ENCODE measurements around the gene PPM1E.

- TF ChIP-seq, protein P1, sequence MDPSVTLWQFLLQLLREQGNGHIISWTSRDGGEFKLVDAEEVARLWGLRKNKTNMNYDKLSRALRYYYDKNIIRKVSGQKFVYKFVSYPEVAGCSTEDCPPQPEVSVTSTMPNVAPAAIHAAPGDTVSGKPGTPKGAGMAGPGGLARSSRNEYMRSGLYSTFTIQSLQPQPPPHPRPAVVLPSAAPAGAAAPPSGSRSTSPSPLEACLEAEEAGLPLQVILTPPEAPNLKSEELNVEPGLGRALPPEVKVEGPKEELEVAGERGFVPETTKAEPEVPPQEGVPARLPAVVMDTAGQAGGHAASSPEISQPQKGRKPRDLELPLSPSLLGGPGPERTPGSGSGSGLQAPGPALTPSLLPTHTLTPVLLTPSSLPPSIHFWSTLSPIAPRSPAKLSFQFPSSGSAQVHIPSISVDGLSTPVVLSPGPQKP (IDR thresholded peaks at IDR 0.05; ENCODE audit: borderline replicate concordance, low read depth, low read length) = no peak
- TF ChIP-seq POLR2A (IDR thresholded peaks at IDR 0.05; ENCODE audit: low read depth, low read length) (no peak), RAD21 (IDR thresholded peaks at IDR 0.05; ENCODE audit: low read length) (no peak), RCOR1 (IDR thresholded peaks at IDR 0.05; ENCODE audit: insufficient replicate concordance, low read length) (no peak), SMC3 (IDR thresholded peaks at IDR 0.05; ENCODE audit: low read depth, low read length) (no peak), CEBPB (IDR thresholded peaks at IDR 0.05; ENCODE audit: low read depth, low read length) (no peak), CHD1 (IDR thresholded peaks at IDR 0.05; ENCODE audit: low read depth, low read length) (no peak), RFX5 (IDR thresholded peaks at IDR 0.05; ENCODE audit: low read depth, low read length) (no peak), USF2 (IDR thresholded peaks at IDR 0.05; ENCODE audit: low read depth, low read length) (no peak), FOS (IDR thresholded peaks at IDR 0.05; ENCODE audit: low read depth, low read length) (no peak), MXI1 (IDR thresholded peaks at IDR 0.05; ENCODE audit: borderline replicate concordance, low read depth, low read length) (no peak)
- TF ChIP-seq, protein P2, sequence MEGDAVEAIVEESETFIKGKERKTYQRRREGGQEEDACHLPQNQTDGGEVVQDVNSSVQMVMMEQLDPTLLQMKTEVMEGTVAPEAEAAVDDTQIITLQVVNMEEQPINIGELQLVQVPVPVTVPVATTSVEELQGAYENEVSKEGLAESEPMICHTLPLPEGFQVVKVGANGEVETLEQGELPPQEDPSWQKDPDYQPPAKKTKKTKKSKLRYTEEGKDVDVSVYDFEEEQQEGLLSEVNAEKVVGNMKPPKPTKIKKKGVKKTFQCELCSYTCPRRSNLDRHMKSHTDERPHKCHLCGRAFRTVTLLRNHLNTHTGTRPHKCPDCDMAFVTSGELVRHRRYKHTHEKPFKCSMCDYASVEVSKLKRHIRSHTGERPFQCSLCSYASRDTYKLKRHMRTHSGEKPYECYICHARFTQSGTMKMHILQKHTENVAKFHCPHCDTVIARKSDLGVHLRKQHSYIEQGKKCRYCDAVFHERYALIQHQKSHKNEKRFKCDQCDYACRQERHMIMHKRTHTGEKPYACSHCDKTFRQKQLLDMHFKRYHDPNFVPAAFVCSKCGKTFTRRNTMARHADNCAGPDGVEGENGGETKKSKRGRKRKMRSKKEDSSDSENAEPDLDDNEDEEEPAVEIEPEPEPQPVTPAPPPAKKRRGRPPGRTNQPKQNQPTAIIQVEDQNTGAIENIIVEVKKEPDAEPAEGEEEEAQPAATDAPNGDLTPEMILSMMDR (conservative IDR thresholded peaks at IDR 0.05; ENCODE audit: low read depth, low read length) = no peak
Measured at GRCh38 chr17:58870747-58871146, 115.1 kb downstream of the PPM1E start.

Measured in IMR-90 (cell line).